Breast epithelium (tissue), 3 donors: Measurements from ENCODE around the gene MAD1L1.

Experiments
- POLR2A ChIP-seq: fragments of 450-650 bp; IDR thresholded peaks from one replicate; pipeline ENCODE4 v1.6.1; 2016; ENCODE audit warnings: antibody characterized with exemption, mild to moderate bottlenecking, moderate library complexity
- TF ChIP-seq, protein P1 (sequence below), 3 donors: fragments of 450-650 bp; IDR thresholded peaks; one replicate each; pipeline ENCODE4 v1.5.1; 2016 to 2017; ENCODE audit warnings: antibody characterized with exemption in 3 of 3, mild to moderate bottlenecking in 3 of 3, moderate library complexity in 3 of 3

DNA sequence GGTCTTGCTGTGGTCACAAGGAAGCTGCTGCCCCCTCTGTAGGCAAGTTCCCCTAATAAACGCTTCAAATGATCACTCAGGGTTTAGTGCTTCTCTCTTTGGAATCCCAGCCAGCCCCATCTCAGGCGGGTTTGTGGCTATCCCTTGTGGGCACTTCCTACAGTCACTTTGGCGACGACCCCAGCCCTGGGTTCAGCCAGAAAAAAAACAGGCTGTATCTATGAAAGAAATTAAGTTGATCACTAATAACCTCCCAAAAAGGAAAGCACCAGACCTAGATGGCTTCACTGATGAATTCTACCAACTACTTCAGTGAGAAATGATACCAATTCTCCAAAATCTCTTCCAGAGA lies 208.2 kb downstream of the MAD1L1 start:
- TF ChIP-seq, protein P1, sequence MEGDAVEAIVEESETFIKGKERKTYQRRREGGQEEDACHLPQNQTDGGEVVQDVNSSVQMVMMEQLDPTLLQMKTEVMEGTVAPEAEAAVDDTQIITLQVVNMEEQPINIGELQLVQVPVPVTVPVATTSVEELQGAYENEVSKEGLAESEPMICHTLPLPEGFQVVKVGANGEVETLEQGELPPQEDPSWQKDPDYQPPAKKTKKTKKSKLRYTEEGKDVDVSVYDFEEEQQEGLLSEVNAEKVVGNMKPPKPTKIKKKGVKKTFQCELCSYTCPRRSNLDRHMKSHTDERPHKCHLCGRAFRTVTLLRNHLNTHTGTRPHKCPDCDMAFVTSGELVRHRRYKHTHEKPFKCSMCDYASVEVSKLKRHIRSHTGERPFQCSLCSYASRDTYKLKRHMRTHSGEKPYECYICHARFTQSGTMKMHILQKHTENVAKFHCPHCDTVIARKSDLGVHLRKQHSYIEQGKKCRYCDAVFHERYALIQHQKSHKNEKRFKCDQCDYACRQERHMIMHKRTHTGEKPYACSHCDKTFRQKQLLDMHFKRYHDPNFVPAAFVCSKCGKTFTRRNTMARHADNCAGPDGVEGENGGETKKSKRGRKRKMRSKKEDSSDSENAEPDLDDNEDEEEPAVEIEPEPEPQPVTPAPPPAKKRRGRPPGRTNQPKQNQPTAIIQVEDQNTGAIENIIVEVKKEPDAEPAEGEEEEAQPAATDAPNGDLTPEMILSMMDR (IDR thresholded peaks at IDR 0.05): no peak
- TF ChIP-seq POLR2A: no peak
